HepG2 (cell line): ENCODE data around the gene TAS1R3. TPM values are rescaled to one million over a fixed set of nuclear protein-coding genes. Genes with fewer than 3 reads are reported as not detected.

Experiments used
- ATAC-seq: fragments of 200-7000 bp; cut with Tn5 transposase; 3 replicates; pipeline ENCODE4 v1.9.1; 2020; ENCODE audit warnings: mild to moderate bottlenecking, moderate library complexity
- BruUV-seq: library from RNA; stranded (reverse); fragments of 400-500 nt; replicated peaks from 2 replicates; lab custom pipeline; 2021; lab: Mats Ljungman, UMichigan
- CTCF ChIA-PET: fragments of 300-600 bp; formaldehyde crosslinking; extraction: SDS; loops from one replicate; lab custom pipeline; 2021; ENCODE audit warnings: low total read pairs, inconsistent platforms, low intra/inter-chr PET ratio; lab: Yijun Ruan, JAX
- POLR2A ChIA-PET: fragments of 350-600 bp; sonication (Branson Sonifier 250); formaldehyde crosslinking; loops from one replicate; lab custom pipeline; 2020; ENCODE audit warnings: antibody characterized with exemption, inconsistent platforms; lab: Yijun Ruan, JAX
- DNase-seq: peaks from one replicate; pipeline ENCODE4 v3.0.0-alpha.2; 2015; ENCODE audit warnings: low spot score
- FAIRE-seq: peaks from 3 replicates; lab custom pipeline; 2011; peaks lifted over from hg19 to GRCh38; lab: Jason Lieb, UNC
- H2AFZ ChIP-seq: one replicate; pipeline ENCODE4 v1.6.1; 2011; ENCODE audit warnings: low read length, inconsistent platforms
- H3K27ac ChIP-seq: fragments of 300-600 bp; 3 replicates; pipeline ENCODE4 v1.8.0; 2011; ENCODE audit warnings: mixed run types, mild to moderate bottlenecking, mixed read lengths, low read length, inconsistent platforms; ENCODE audit not compliant: insufficient read depth; ENCODE audit errors: extremely low read length
- H3K27me3 ChIP-seq, 2 experiments: fragments of 200-600 bp in 1 of 2; 2 replicates in 1 of 2; 3 replicates in 1 of 2; pipeline versions ENCODE4 v1.6.0 to v1.8.0; 2011; ENCODE audit warnings: low read length in 2 of 2, mild to moderate bottlenecking in 2 of 2, moderate library complexity in 2 of 2, inconsistent platforms in 1 of 2; ENCODE audit not compliant: insufficient read depth in 2 of 2, control insufficient read depth in 1 of 2
- H3K36me3 ChIP-seq, 2 experiments: fragments of 200-600 bp in 1 of 2; replicated peaks in 1 of 2; 2 replicates in 1 of 2; 3 replicates in 1 of 2; pipeline versions ENCODE4 v1.5.1 to v1.8.0; 2011; ENCODE audit warnings: low read length in 2 of 2, inconsistent platforms in 1 of 2; ENCODE audit not compliant: insufficient read depth in 2 of 2, control insufficient read depth in 1 of 2
- H3K4me1 ChIP-seq: 2 replicates; pipeline ENCODE4 v1.5.1; 2012; ENCODE audit warnings: low read length, inconsistent platforms; ENCODE audit not compliant: insufficient read depth
- H3K4me2 ChIP-seq: 2 replicates; pipeline ENCODE4 v1.6.0; 2011; ENCODE audit warnings: low read depth, low read length, inconsistent platforms
- H3K4me3 ChIP-seq, 3 experiments: fragments of 200-600 bp in 1 of 3; sonication (generic), shearing (Covaris generic) in 1 of 3; replicated peaks in 1 of 3; 2 replicates each; pipeline ENCODE4 v1.5.1; 2011 to 2016; ENCODE audit warnings: low read length in 3 of 3, inconsistent platforms in 2 of 3, low read depth in 2 of 3, mild to moderate bottlenecking in 2 of 3, control low read depth in 1 of 3, mixed read lengths in 1 of 3; ENCODE audit not compliant: insufficient read depth in 1 of 3
- H3K79me2 ChIP-seq: one replicate; pipeline ENCODE4 v1.6.1; 2011; ENCODE audit warnings: low read length, inconsistent platforms; ENCODE audit not compliant: insufficient read depth
- H3K9ac ChIP-seq: 2 replicates; pipeline ENCODE4 v1.6.0; 2011; ENCODE audit warnings: mild to moderate bottlenecking, low read depth, low read length, inconsistent platforms; ENCODE audit not compliant: insufficient read depth
- H3K9me3 ChIP-seq: 2 replicates; pipeline ENCODE4 v1.5.1; 2012; ENCODE audit warnings: mild to moderate bottlenecking, low read length
- H4K20me1 ChIP-seq: 2 replicates; pipeline ENCODE4 v1.6.0; 2011; ENCODE audit warnings: inconsistent platforms, mild to moderate bottlenecking, low read length, moderate library complexity; ENCODE audit not compliant: insufficient read depth
- AGO2 ChIP-seq: fragments of 200-400 bp; formaldehyde crosslinking; optimal IDR thresholded peaks from 2 replicates; pipeline ENCODE3; 2017; ENCODE audit warnings: mild to moderate bottlenecking, low read depth, low read length, moderate library complexity
- DR1 ChIP-seq: sonication (generic); formaldehyde crosslinking; IDR thresholded peaks from 2 replicates; pipeline ENCODE4 v1.8.0; 2021; ENCODE audit warnings: mild to moderate bottlenecking, missing genetic modification reagents, inconsistent platforms
- EHMT2 ChIP-seq: fragments of 200-600 bp; sonication (generic); IDR thresholded peaks from 2 replicates; pipeline ENCODE4 v1.7.0; 2017; ENCODE audit warnings: antibody characterized with exemption, low read depth, low read length, borderline replicate concordance
- HNF4G ChIP-seq, 2 experiments: sonication (generic) in 1 of 2; formaldehyde crosslinking in 1 of 2; IDR thresholded peaks; 2 replicates each; pipeline versions ENCODE4 v1.4.0 to v1.6.1; 2011 to 2020; ENCODE audit warnings: borderline replicate concordance in 2 of 2, low read depth in 2 of 2, mild to moderate bottlenecking in 2 of 2, low read length in 1 of 2, missing genetic modification reagents in 1 of 2, moderate library complexity in 1 of 2
- HNRNPL ChIP-seq: fragments of 200-400 bp; formaldehyde crosslinking; IDR thresholded peaks from 2 replicates; pipeline ENCODE4 v1.6.1; 2017; ENCODE audit warnings: mild to moderate bottlenecking, low read depth, low read length
- KDM3A ChIP-seq: IDR thresholded peaks from 2 replicates; pipeline ENCODE4 v1.6.1; 2018; ENCODE audit warnings: low read depth, missing compliant biosample characterization
- KLF6 ChIP-seq: IDR thresholded peaks from 2 replicates; pipeline ENCODE4 v1.8.0; 2016; ENCODE audit warnings: missing biosample characterization, missing genetic modification reagents
- SP5 ChIP-seq: IDR thresholded peaks from 2 replicates; pipeline ENCODE4 v1.6.1; 2016; ENCODE audit warnings: low read depth, borderline replicate concordance
- TGIF2 ChIP-seq: IDR thresholded peaks from 2 replicates; pipeline ENCODE4 v1.6.1; 2016; ENCODE audit warnings: control low read depth, missing compliant biosample characterization
- ZFP36 ChIP-seq: fragments of 150-350 bp; IDR thresholded peaks from 2 replicates; pipeline ENCODE4 v1.6.1; 2018; ENCODE audit warnings: borderline replicate concordance, low read length, low read depth; ENCODE audit not compliant: partially characterized antibody
- ZNF547 ChIP-seq: sonication (generic); formaldehyde crosslinking; IDR thresholded peaks from 2 replicates; pipeline ENCODE4 v1.5.1; 2020; ENCODE audit warnings: mild to moderate bottlenecking, missing genetic modification reagents
- WGBS: methylation state at CpG from one replicate; pipeline ENCODE4 v1.1.6; 2017; ENCODE audit warnings: low lambda C conversion rate; 5-methylcytosine and 5-hydroxymethylcytosine counted together
- in situ Hi-C: cut with HindIII; loops from 2 replicates; pipeline ENCODE4 v1.10.0; 2017; ENCODE audit warnings: low pct_unique_long_range_greater_than_20kb; ENCODE audit not compliant: extremely low pct_ligation_motif_present
- intact Hi-C: fragments of 100-400 bp; cut with micrococcal nuclease; formaldehyde crosslinking; loops from one replicate; pipeline ENCODE4 v1.10.0; 2022; ENCODE audit not compliant: unreplicated experiment
- polyA plus RNA-seq, 8 experiments: library from polyadenylated mRNA; depleted of rRNA in 3 of 8; stranded (reverse) in 7 of 8; unstranded in 1 of 8; fragments of >200 nt; fragmentation: Illumina TruSeq in 4 of 8; extraction: Trizol in 4 of 8; gene quantifications; 2 replicates each; pipeline versions ENCODE4 v1.2.1 to v1.2.3, GENCODE V29; 2011 to 2016; ENCODE audit warnings: low read depth in 4 of 8, missing spikeins in 1 of 8, mixed read lengths in 1 of 8; ENCODE audit not compliant: insufficient read depth in 1 of 8
- total RNA-seq, 5 experiments: library from RNA; depleted of rRNA; stranded (reverse); fragments of >200 nt; fragmentation: Illumina TruSeq; extraction: Trizol; gene quantifications; 2 replicates each; pipeline ENCODE4 v1.2.3, GENCODE V29; 2016; ENCODE audit warnings: low read depth in 1 of 5
- TF ChIP-seq, protein P1 (sequence below): sonication (generic); formaldehyde crosslinking; IDR thresholded peaks from 2 replicates; pipeline ENCODE4 v1.4.0; 2020; ENCODE audit warnings: low read depth, mild to moderate bottlenecking, missing genetic modification reagents
- TF ChIP-seq, protein P2 (sequence below): IDR thresholded peaks from 2 replicates; pipeline ENCODE4 v1.6.1; 2018; ENCODE audit warnings: missing genetic modification reagents
- TF ChIP-seq, protein P3 (sequence below): sonication (generic); formaldehyde crosslinking; IDR thresholded peaks from 2 replicates; pipeline ENCODE4 v1.4.0; 2020; ENCODE audit warnings: low read depth, mild to moderate bottlenecking, missing genetic modification reagents
- TF ChIP-seq, protein P4 (sequence below): sonication (generic); formaldehyde crosslinking; IDR thresholded peaks from 2 replicates; pipeline ENCODE4 v1.5.0; 2020; ENCODE audit warnings: mild to moderate bottlenecking, missing genetic modification reagents
- TF ChIP-seq, protein P5 (sequence below): sonication (generic); formaldehyde crosslinking; IDR thresholded peaks from 2 replicates; pipeline ENCODE4 v1.4.0; 2020; ENCODE audit warnings: missing genetic modification reagents

TAS1R3 gene
- total and polyA plus RNA-seq, 2 of the 13 experiments (the other 11 are each of a cell fraction or from before 2014, with no cell fraction given) = 0.13 to 0.15 TPM

DNA sequence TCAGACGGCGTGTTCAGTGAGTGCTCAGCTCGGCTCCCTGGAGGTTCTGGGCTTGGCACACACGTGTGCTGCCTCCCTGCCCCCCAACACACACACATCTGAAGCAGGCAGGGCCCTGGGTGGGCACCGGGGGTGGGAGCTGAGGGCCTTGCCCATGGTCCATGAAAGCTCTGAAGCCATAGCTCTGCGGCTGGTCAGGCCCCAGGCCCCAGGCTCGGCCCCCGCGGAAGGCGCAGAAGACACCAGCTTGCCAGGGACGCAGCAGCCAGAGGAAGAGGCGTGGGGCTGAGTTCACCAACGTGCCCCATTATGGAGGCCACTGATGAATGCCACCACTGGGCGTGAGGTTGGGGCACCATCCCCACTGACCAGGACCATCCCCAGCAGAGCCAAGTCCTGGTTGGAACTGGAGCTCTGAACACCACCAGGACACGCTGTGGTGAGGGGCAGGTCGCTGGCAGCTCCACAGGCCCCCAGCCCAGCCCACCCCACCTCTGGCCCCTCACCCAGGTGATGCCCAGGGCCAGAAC is 39.8 kb downstream of the TAS1R3 start:
- Histone ChIP-seq H3K9ac (no peak overlapping the region), H2AFZ (no peak overlapping the region), H3K27me3 (no peaks in the 10 kb centered on the region; a peak in 1 of 5 replicates), H3K4me3 (no peak overlapping the region), H3K4me1 (peaks cover 26% of the 10 kb centered on the region), H3K36me3 (peaks cover 0 to 3% of the 10 kb centered on the region in 2 experiments; a peak in 1 of 5 replicates), H3K4me2 (no peak overlapping the region), H3K79me2 (peaks cover 19% of the 10 kb centered on the region), H4K20me1 (no peaks in the 10 kb centered on the region), H3K9me3 (no peaks in the 10 kb centered on the region), H3K27ac (no peak overlapping the region)
- ATAC-seq (no peak), DNase-seq (no peak), FAIRE-seq (no peak)
- CTCF ChIA-PET = no interaction called here
- in situ Hi-C loops (no loop called here), intact Hi-C loops (no loop called here)
- POLR2A ChIA-PET = interaction anchor here (0.7 to 3.0 kb wide), 6 partner anchors 11 to 66 kb away, joined by 3 to 17 read pairs (median 6); partner anchors contain the start of gene CCNL2
- BruUV-seq = no TSS peak
- 89% methylated on average over 3 of the region's 16 CpGs for WGBS
- TF ChIP-seq SP5 (CRISPR knock-in tag) = no peak
- TF ChIP-seq, protein P1, sequence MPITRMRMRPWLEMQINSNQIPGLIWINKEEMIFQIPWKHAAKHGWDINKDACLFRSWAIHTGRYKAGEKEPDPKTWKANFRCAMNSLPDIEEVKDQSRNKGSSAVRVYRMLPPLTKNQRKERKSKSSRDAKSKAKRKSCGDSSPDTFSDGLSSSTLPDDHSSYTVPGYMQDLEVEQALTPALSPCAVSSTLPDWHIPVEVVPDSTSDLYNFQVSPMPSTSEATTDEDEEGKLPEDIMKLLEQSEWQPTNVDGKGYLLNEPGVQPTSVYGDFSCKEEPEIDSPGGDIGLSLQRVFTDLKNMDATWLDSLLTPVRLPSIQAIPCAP (CRISPR knock-in tag) = no peak
- TF ChIP-seq ZFP36 = no peak
- no peak for TF ChIP-seq DR1 (CRISPR knock-in tag)
- TF ChIP-seq EHMT2 = no peak
- TF ChIP-seq, protein P2, sequence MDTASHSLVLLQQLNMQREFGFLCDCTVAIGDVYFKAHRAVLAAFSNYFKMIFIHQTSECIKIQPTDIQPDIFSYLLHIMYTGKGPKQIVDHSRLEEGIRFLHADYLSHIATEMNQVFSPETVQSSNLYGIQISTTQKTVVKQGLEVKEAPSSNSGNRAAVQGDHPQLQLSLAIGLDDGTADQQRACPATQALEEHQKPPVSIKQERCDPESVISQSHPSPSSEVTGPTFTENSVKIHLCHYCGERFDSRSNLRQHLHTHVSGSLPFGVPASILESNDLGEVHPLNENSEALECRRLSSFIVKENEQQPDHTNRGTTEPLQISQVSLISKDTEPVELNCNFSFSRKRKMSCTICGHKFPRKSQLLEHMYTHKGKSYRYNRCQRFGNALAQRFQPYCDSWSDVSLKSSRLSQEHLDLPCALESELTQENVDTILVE (CRISPR knock-in tag) = no peak
- TF ChIP-seq TGIF2 = no peak
- peak; percentile 83 for TF ChIP-seq AGO2
- TF ChIP-seq HNRNPL = 0 out of 2 replicates have a peak, but pooled peaks have one; percentile 22
- TF ChIP-seq KDM3A (CRISPR knock-in tag) = no peak
- TF ChIP-seq, protein P3, sequence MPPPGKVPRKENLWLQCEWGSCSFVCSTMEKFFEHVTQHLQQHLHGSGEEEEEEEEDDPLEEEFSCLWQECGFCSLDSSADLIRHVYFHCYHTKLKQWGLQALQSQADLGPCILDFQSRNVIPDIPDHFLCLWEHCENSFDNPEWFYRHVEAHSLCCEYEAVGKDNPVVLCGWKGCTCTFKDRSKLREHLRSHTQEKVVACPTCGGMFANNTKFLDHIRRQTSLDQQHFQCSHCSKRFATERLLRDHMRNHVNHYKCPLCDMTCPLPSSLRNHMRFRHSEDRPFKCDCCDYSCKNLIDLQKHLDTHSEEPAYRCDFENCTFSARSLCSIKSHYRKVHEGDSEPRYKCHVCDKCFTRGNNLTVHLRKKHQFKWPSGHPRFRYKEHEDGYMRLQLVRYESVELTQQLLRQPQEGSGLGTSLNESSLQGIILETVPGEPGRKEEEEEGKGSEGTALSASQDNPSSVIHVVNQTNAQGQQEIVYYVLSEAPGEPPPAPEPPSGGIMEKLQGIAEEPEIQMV (CRISPR knock-in tag) = no peak
- no peak for TF ChIP-seq ZNF547
- TF ChIP-seq, protein P4, sequence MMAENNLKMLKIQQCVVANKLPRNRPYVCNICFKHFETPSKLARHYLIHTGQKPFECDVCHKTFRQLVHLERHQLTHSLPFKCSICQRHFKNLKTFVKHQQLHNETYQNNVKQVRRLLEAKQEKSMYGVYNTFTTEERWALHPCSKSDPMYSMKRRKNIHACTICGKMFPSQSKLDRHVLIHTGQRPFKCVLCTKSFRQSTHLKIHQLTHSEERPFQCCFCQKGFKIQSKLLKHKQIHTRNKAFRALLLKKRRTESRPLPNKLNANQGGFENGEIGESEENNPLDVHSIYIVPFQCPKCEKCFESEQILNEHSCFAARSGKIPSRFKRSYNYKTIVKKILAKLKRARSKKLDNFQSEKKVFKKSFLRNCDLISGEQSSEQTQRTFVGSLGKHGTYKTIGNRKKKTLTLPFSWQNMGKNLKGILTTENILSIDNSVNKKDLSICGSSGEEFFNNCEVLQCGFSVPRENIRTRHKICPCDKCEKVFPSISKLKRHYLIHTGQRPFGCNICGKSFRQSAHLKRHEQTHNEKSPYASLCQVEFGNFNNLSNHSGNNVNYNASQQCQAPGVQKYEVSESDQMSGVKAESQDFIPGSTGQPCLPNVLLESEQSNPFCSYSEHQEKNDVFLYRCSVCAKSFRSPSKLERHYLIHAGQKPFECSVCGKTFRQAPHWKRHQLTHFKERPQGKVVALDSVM (CRISPR knock-in tag) = no peak
- no peak for TF ChIP-seq KLF6 (CRISPR knock-in tag)
- TF ChIP-seq, protein P5, sequence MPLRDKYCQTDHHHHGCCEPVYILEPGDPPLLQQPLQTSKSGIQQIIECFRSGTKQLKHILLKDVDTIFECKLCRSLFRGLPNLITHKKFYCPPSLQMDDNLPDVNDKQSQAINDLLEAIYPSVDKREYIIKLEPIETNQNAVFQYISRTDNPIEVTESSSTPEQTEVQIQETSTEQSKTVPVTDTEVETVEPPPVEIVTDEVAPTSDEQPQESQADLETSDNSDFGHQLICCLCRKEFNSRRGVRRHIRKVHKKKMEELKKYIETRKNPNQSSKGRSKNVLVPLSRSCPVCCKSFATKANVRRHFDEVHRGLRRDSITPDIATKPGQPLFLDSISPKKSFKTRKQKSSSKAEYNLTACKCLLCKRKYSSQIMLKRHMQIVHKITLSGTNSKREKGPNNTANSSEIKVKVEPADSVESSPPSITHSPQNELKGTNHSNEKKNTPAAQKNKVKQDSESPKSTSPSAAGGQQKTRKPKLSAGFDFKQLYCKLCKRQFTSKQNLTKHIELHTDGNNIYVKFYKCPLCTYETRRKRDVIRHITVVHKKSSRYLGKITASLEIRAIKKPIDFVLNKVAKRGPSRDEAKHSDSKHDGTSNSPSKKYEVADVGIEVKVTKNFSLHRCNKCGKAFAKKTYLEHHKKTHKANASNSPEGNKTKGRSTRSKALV (CRISPR knock-in tag) = no peak
- no peak for TF ChIP-seq HNF4G (IDR thresholded peaks at IDR 0.05; ENCODE audit: borderline replicate concordance, low read depth, low read length)
- TF ChIP-seq HNF4G (CRISPR knock-in tag; IDR thresholded peaks at IDR 0.05; ENCODE audit: borderline replicate concordance, low read depth) = no peak
